Muscle layer of duodenum (tissue), 2 donors: ENCODE results near the gene IST1.
"Not testable (repeated sequence)": the region's sequence is repeated elsewhere in the genome, so short reads cannot be mapped to it uniquely, and the experiment has no call there.

Experiments used
- H3K27ac ChIP-seq: one replicate; pipeline ENCODE4 v1.7.0; 2013; ENCODE audit warnings: mild to moderate bottlenecking, low read length
- H3K27me3 ChIP-seq: one replicate; pipeline ENCODE4 v1.7.0; 2013; ENCODE audit warnings: low read depth, mild to moderate bottlenecking, control low read depth, low read length
- H3K36me3 ChIP-seq, 2 donors: one replicate each; pipeline ENCODE4 v1.7.0; 2013; ENCODE audit warnings: low read length in 2 of 2, control low read depth in 1 of 2, mild to moderate bottlenecking in 1 of 2; ENCODE audit not compliant: insufficient read depth in 2 of 2, control insufficient read depth in 1 of 2
- H3K4me1 ChIP-seq, 2 donors: one replicate each; pipeline ENCODE4 v1.7.0; 2013; ENCODE audit warnings: low read length in 2 of 2, mild to moderate bottlenecking in 2 of 2, control low read depth in 1 of 2, moderate library complexity in 1 of 2; ENCODE audit not compliant: insufficient read depth in 2 of 2, control insufficient read depth in 1 of 2
- H3K4me3 ChIP-seq, 2 donors: one replicate each; pipeline ENCODE4 v1.7.0; 2013; ENCODE audit warnings: low read length in 2 of 2, low read depth in 1 of 2, mild to moderate bottlenecking in 1 of 2
- H3K9me3 ChIP-seq, 2 donors: one replicate each; pipeline ENCODE4 v1.7.0; 2013; ENCODE audit warnings: low read length in 2 of 2, control low read depth in 1 of 2, mild to moderate bottlenecking in 1 of 2; ENCODE audit not compliant: control insufficient read depth in 1 of 2
- donor health status: healthy.

The IST1 gene

GRCh38 chr16:71855937-71856662 is 39.2 kb upstream of the IST1 start:
- H3K4me3 ChIP-seq: no peak overlapping the region
- peaks cover 0 to 5% of the 10 kb centered on the region in 2 donors for H3K4me1 ChIP-seq
- no peaks in the 10 kb centered on the region for H3K9me3 ChIP-seq
- no peaks in the 10 kb centered on the region for H3K27me3 ChIP-seq
- H3K36me3 ChIP-seq: peaks cover 23 to 32% of the 10 kb centered on the region in 2 donors
- no peak overlapping the region for H3K27ac ChIP-seq

DNA sequence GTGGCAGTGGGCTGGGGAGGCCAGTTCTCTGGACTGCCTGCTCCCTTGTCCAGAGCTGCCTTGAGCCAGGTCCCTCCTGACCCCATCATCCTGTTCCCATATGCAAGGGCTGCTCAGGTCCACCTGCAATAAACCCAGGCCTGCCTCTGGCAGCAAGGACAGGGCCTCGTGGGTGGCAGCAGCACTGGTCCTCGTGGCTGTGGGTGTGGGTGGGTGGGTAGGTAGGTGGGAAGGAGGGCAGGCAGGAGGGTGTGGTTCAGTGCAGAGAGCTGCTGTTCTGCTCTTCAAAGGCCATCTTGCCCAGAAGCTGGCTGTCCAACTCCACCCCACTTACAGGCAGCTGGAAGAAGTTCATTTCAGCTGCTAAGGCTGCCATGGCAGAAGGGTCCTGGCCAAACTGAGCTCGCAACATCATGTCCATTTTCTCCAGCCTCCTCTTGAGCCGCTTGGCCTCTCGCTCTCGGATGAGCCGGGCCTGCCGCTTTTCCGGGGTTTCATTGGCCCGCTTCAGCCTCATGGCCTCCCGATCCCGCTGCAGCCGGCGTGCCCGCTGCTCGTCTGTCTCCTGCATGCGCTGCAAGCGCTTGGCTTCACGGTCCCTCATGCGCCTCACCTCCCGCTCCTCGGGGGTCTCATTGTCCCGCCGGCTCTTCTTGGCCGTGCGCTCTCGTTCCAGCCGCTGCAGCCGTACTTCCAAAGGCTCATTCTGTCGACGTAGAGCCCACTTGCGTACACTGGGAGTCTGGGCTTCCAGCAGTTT is 35.4 kb upstream of the IST1 start:
- Histone ChIP-seq H3K9me3 (no peaks in the 10 kb centered on the region), H3K27ac (no peak overlapping the region), H3K4me3 (no peak overlapping the region), H3K27me3 (no peaks in the 10 kb centered on the region), H3K36me3 (peaks cover 17 to 41% of the 10 kb centered on the region in 2 donors), H3K4me1 (peaks cover 0 to 5% of the 10 kb centered on the region in 2 donors)

GRCh38 chr16:71863995-71864394 is 31.3 kb upstream of the IST1 start:
- Histone ChIP-seq H3K36me3 (peaks cover 26 to 47% of the 10 kb centered on the region in 2 donors), H3K27ac (no peak overlapping the region), H3K4me3 (no peak overlapping the region), H3K4me1 (peaks cover 0 to 2% of the 10 kb centered on the region in 2 donors), H3K9me3 (no peaks in the 10 kb centered on the region), H3K27me3 (no peaks in the 10 kb centered on the region)

- H3K36me3 ChIP-seq: peaks cover 23 to 42% of the 10 kb centered on the region in 2 donors
- H3K9me3 ChIP-seq: no peaks in the 10 kb centered on the region
- no peak overlapping the region for H3K4me3 ChIP-seq
- no peaks in the 10 kb centered on the region for H3K27me3 ChIP-seq
- H3K27ac ChIP-seq: no peak overlapping the region
- no peaks in the 10 kb centered on the region for H3K4me1 ChIP-seq
These were observed 30.0 kb upstream of the IST1 start for GRCh38 chr16:71865173-71865863.

- H3K36me3 ChIP-seq: peaks cover 23 to 27% of the 10 kb centered on the region in 2 donors
- H3K27me3 ChIP-seq, H3K9me3 ChIP-seq, H3K4me1 ChIP-seq, H3K27ac ChIP-seq, H3K4me3 ChIP-seq: not testable (repeated sequence)
These were observed 28.2 kb upstream of the IST1 start for GRCh38 chr16:71867175-71867574.

- peaks cover 23 to 28% of the 10 kb centered on the region in 2 donors for H3K36me3 ChIP-seq
- no peaks in the 10 kb centered on the region for H3K9me3 ChIP-seq
- H3K27ac ChIP-seq: no peak overlapping the region
- H3K27me3 ChIP-seq: no peaks in the 10 kb centered on the region
- no peaks in the 10 kb centered on the region for H3K4me1 ChIP-seq
- no peak overlapping the region for H3K4me3 ChIP-seq
These were observed 27.4 kb upstream of the IST1 start for GRCh38 chr16:71867939-71868338.

GRCh38 chr16:71869089-71869488 is 26.2 kb upstream of the IST1 start:
- Histone ChIP-seq H3K27me3 (no peaks in the 10 kb centered on the region), H3K27ac (no peak overlapping the region), H3K9me3 (no peaks in the 10 kb centered on the region), H3K36me3 (peaks cover 19 to 20% of the 10 kb centered on the region in 2 donors), H3K4me1 (no peaks in the 10 kb centered on the region), H3K4me3 (no peak overlapping the region)

DNA sequence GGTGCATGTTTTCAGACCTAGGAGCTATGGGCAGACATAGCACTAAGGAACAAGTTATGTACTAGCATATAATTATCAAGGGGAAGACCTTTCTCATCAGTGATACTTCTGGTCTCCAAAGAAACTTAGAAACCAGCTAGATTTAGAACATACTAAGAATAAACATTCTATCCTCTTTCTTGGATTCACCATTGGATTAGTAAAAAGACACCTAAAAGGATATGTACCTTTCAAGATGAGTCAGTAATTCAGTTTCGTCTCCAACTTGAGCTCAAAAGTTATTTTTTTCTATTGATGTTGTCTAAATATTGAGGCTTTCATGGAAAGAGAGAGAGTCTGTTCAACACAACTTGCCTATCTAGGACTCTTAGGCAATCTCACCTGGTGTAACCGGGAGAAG is 24.5 kb upstream of the IST1 start:
- Histone ChIP-seq H3K27ac (no peak overlapping the region), H3K27me3 (no peaks in the 10 kb centered on the region), H3K4me1 (no peaks in the 10 kb centered on the region), H3K4me3 (no peak overlapping the region), H3K36me3 (peaks cover 11 to 20% of the 10 kb centered on the region in 2 donors), H3K9me3 (no peaks in the 10 kb centered on the region)

GRCh38 chr16:71873199-71873598 is 22.1 kb upstream of the IST1 start:
- Histone ChIP-seq H3K27ac (no peak overlapping the region), H3K36me3 (peaks cover 6 to 22% of the 10 kb centered on the region in 2 donors), H3K4me1 (no peaks in the 10 kb centered on the region), H3K27me3 (no peaks in the 10 kb centered on the region), H3K9me3 (no peaks in the 10 kb centered on the region), H3K4me3 (no peak overlapping the region)

DNA sequence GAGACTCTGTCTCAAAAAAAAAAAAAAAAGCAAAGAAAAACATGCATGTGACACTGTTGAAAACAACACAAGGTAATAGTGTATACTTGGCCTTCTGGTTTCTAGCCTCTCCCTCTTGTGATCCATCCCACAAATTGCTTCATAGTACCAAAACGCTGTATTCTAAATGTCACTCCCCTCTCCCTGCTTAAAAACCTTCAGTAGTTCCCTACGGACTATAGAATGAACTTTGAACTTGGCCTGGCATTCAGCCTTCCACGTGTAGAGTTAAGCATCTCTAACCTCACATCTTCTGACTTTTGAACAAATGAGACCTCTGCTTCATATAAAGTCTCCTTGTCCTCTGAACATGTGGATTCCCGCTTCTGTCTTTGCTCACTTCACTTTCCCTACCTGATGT is 16.4 kb upstream of the IST1 start:
- Histone ChIP-seq H3K27ac (no peak overlapping the region), H3K27me3 (no peaks in the 10 kb centered on the region), H3K36me3 (peaks cover 10 to 33% of the 10 kb centered on the region in 2 donors)

DNA sequence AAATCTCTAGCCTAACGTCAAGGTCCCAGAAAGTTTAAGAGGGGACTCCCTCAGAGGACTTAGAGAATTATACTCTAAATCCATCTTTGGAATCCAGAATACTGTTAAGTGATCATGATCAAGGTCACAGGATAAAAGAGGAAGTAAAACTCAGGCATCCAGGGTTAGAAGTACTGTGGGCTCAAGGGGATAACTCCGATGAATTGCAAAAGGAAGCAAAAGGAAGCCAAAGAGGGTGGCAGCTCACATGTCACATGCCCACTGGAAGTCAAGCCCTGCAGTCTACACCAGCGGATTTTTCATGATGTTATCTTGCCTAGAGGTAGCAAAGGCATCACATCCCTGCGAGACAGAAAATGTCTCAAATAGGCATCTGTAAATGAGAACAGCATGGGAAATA is 15.2 kb upstream of the IST1 start:
- Histone ChIP-seq H3K36me3 (peaks cover 10 to 23% of the 10 kb centered on the region in 2 donors), H3K9me3 (no peaks in the 10 kb centered on the region), H3K27me3 (no peaks in the 10 kb centered on the region), H3K4me3 (no peak overlapping the region), H3K4me1 (peaks cover 5 to 9% of the 10 kb centered on the region in 2 donors), H3K27ac (no peak overlapping the region)

More for the DNA sequence above, 16.4 kb upstream of the IST1 start:
- Histone ChIP-seq H3K4me1 (peaks cover 5 to 9% of the 10 kb centered on the region in 2 donors), H3K9me3 (no peaks in the 10 kb centered on the region), H3K4me3 (no peak overlapping the region)
